Stimulated activated CD4-positive, alpha-beta T cell treated with anti-CD3 and anti-CD28 coated beads, Interleukin-4, amount 100 ng/mL, for 1 hour (primary cell): ENCODE data around the gene COL15A1.

Source experiments
- DNase-seq: peaks from one replicate; pipeline ENCODE4 v3.0.0-alpha.2; 2020

The COL15A1 gene

GRCh38 chr9:99062549-99062948, 118.8 kb downstream of the COL15A1 start:
- DNase-seq: no peak

GRCh38 chr9:99063522-99063921, 119.8 kb downstream of the COL15A1 start:
- no peak for DNase-seq

- no peak for DNase-seq
Observed at GRCh38 chr9:99066571-99066970, 122.9 kb downstream of the COL15A1 start.

- no peak for DNase-seq
Observed at GRCh38 chr9:99069075-99069474, 125.4 kb downstream of the COL15A1 start.

- DNase-seq: no peak
Observed at GRCh38 chr9:99069546-99069945, 125.8 kb downstream of the COL15A1 start.

GRCh38 chr9:99070681-99071080, 127.0 kb downstream of the COL15A1 start:
- DNase-seq: no peak

GRCh38 chr9:99071313-99072039, 127.8 kb downstream of the COL15A1 start:
- DNase-seq: no peak

- no peak for DNase-seq
Observed at GRCh38 chr9:99072040-99072394, 128.3 kb downstream of the COL15A1 start.

- DNase-seq: no peak
Observed at GRCh38 chr9:99073347-99073746, 129.6 kb downstream of the COL15A1 start.

- no peak for DNase-seq
Observed at GRCh38 chr9:99073985-99074901, 130.5 kb downstream of the COL15A1 start.

GRCh38 chr9:99074902-99075245, 131.2 kb downstream of the COL15A1 start:
- DNase-seq: no peak

GRCh38 chr9:99075246-99075912, 131.7 kb downstream of the COL15A1 start:
- no peak for DNase-seq

- no peak for DNase-seq
Observed at GRCh38 chr9:99076030-99076429, 132.3 kb downstream of the COL15A1 start.

- DNase-seq: no peak
Observed at GRCh38 chr9:99076483-99077171, 132.9 kb downstream of the COL15A1 start.

GRCh38 chr9:99078717-99079116, 135.0 kb downstream of the COL15A1 start:
- no peak for DNase-seq

GRCh38 chr9:99079542-99079941, 135.8 kb downstream of the COL15A1 start:
- DNase-seq: no peak

GRCh38 chr9:99083051-99083450, 139.3 kb downstream of the COL15A1 start:
- no peak for DNase-seq

- DNase-seq: no peak
Observed at GRCh38 chr9:99085949-99086948, 142.5 kb downstream of the COL15A1 start.

- DNase-seq: no peak
Observed at GRCh38 chr9:99087462-99087861, 143.8 kb downstream of the COL15A1 start.

- no peak for DNase-seq
Observed at GRCh38 chr9:99090336-99091130, 146.8 kb downstream of the COL15A1 start.
